Measurements from ENCODE around the gene UNC13B.

Gene UNC13B

DNA sequence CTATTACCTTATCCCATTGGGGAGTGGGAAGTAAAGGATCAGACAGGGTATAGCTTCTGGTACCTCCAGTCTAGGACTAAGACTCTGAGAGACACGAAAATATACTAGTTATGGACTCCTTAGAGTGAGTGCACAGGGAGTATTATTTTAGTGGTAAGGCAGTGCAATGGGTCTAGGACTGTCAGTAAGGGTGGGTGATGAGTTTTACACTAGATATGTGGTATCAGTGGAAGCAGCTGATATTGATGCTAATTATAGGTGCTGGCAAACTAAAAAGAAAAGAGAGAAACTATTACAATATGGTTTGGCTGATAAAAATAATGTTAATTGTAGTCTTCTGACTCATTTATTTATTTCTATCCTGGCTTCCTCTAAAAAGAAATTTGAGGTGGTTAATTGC lies 118.6 kb downstream of the UNC13B start:
- no peak for DNase-seq

GRCh38 chr9:35285731-35286130 lies 123.9 kb downstream of the UNC13B start:
- DNase-seq, result peak; percentile 50

GRCh38 chr9:35286381-35286780 lies 124.6 kb downstream of the UNC13B start:
- no peak for DNase-seq

- no peak for DNase-seq
Observed at GRCh38 chr9:35287987-35288632, 126.3 kb downstream of the UNC13B start.

DNA sequence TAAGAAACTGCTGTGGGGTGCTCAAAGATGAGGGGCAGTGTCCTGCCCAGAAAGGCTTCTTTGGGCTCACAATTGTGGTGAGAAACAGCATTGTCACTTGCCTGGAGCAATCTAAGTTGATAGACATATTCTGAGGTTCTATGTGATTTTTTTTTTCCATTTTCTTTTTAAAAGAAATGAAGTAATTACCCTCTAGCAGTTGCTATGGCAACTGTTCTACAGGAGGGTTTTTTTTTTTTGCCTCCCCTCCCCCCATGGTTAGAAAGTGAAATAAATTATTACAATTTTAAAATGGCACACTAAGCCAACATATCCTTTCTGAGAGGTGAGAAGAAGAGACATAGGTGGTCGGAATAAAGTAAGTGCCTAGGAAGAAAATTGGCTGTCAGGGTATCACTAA lies 127.0 kb downstream of the UNC13B start:
- no peak for DNase-seq

GRCh38 chr9:35293376-35293964 lies 131.7 kb downstream of the UNC13B start:
- DNase-seq, result no peak

DNA sequence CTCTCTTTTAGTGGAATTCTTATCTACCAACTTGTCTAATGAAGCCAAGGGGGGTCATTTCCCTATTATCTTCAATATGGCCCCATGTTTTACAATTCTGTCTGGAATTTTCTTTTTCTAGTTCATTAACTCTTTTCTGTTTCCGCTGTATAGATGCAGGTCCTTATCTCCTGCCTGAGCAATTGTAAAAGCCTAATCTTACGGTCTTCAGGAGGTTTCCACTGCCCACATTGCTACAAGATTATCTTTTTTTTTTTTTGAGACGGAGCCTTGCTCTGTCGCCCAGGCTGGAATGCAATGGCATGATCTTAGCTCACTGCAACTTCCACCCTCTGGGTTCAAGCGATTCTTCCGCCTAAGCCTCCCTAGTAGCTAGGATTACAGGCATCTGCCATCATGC lies 132.3 kb downstream of the UNC13B start:
- no peak for DNase-seq

- DNase-seq, result no peak
Observed at GRCh38 chr9:35294556-35294955, 132.7 kb downstream of the UNC13B start.

GRCh38 chr9:35295369-35296036 lies 133.7 kb downstream of the UNC13B start:
- DNase-seq, result no peak

DNA sequence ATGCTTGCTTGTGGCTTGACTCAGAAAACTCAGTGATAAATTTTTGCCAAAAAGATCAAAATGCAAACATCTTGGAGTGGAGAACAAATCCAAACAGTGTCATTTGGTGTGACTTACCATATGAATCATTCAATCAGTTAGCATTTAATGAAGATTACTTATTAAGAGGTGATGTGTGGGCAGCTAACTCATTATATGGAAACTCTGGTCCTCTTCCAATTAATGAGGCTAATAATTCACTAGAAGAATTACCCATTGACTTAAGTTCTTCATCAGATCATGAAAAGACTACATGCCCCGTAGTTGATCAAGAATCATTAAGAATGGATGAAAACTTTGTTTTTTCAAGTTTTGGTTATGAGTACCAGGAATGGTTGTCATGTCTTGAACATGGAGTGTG lies 141.8 kb downstream of the UNC13B start:
- DNase-seq, result no peak

GRCh38 chr9:35306283-35306682 lies 144.5 kb downstream of the UNC13B start:
- peak; percentile 45 for DNase-seq

DNA sequence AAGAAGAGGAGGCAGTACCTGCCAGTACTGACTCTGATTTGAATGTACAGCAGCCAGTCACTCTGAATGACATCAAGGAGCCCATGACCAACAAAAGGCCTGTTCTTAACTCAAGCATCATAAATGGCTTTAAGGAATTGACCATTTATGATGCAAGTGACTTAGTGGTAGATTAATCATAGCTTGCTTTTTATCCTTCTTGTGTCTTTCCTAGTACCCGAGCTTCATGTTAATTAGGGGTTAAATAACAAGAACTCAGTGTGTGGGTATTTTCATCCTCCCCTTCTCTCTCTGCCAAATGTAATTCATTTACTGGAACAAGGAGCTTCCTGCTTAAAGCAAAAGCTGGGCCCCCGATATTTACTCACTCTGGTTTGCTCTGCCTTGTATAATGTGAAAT lies 146.5 kb downstream of the UNC13B start:
- DNase-seq, result no peak

DNA sequence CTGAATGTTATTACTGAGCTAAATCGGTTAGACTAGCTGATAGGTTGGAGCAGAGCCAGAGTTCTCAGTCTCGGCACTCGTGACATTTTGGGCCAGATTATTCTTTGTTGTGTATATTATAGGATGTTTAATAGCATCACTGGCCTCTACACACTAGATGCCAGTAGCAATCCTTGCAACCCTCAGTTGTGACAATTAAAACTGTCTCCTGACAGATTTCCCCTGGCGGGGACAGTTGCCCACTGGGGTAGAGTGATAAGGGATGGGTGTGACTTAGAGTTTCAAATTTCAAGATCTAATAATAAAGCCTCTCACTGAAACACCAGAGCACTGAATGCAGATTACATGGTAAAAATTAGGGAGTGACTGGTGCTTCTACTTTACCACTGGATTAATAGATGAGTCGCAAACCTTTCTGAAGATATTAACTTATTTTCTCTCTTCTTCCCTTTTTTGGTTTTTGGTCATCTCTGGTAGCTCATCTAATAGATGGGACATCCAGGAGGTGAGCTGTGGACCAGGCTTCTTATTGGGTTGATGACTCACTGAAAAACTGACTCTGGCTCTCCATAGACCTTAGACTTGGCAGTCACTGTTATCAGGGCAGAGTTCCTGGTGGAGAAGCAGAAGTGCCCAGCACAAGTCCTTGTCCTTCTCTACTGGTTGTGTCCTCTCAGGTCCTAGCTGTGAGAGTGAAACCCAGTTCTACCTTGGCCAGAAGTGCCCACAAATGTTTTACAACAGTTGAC lies 150.3 kb downstream of the UNC13B start:
- DNase-seq, result no peak

GRCh38 chr9:35313460-35313859 lies 151.7 kb downstream of the UNC13B start:
- no peak for DNase-seq

DNA sequence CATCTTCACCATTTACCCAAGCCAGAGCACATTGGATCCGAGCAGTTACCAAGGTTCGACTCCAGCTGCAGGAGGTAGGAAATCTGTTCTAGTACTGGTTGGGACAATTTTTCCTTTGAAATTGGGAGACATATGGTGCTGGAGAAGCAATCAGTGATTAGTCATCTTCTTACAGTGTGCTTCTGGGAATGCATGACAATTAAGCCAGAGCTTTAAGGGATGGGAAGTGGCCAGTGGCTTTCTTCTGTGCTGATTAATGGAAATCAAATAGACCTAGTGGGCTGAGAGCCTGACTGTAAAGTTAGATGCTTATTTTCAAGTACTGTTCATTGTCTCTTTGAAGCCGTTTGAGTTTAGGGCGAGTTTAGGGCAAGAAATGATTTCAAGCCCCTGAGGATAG lies 152.1 kb downstream of the UNC13B start:
- DNase-seq, result peak; percentile 64

- no peak for DNase-seq
Observed at GRCh38 chr9:35318741-35319140, 156.9 kb downstream of the UNC13B start.

GRCh38 chr9:35322075-35322885 lies 160.5 kb downstream of the UNC13B start:
- DNase-seq, result no peak

- DNase-seq, result no peak
Observed at GRCh38 chr9:35324966-35325365, 163.2 kb downstream of the UNC13B start.

- DNase-seq, result peak; percentile 85
Observed at GRCh38 chr9:35333551-35333950, 171.7 kb downstream of the UNC13B start.

GRCh38 chr9:35335164-35335563 lies 173.4 kb downstream of the UNC13B start:
- DNase-seq, result peak; percentile 25

DNA sequence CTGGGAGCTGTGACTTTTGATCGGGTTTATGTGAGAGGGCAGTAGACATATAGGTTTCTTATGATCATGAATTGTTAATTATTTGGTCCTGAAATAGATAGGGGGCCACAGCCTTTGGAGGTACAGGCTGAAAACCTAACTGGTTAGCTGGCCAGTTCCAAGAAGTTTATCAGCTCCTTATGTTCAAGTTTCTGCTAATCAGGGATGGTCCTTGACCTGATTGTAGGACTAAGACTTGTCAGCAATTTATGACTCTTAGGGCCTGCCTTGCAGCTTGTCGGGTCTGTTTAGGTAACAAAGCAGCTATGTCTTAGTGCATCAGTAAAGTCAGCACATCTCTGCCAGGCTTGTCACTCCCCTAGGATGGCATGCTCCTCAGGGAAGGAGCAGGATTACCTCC lies 176.3 kb downstream of the UNC13B start:
- no peak for DNase-seq

DNA sequence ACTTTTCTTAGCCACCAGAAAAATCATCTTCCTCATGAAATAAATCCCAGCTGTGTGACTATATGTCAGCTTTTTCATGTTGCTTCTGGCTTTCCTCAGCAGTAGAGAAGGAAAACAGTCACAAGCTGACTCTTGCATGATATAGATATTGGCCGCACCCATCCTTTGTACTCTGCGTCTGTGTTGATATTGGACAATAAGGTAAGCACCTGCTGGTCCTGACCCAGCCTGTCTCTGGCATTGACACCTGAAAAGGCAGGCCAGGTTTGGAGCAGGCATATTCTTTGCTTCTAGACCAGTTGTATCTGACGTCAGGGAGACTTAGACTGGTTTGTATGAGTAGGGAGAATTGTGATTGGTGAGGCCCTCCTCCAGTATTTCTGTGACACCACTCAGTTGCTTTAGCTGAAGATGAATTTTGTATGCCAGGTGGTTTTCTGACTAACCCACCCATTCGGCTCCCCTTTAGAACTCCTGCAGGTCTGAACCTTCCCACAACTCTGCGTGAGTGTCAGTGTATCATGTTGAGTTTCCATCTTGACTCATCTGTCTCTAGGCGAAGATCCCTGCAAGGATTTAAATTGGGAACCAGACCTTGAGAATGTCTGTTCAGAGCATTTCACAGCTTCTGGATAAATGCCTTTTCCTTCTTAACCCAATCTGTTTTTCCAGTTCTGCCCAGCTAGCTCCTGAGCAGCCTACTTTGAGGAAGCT lies 176.9 kb downstream of the UNC13B start:
- no peak for DNase-seq
